ENCODE data around the gene SLC9A3.

The SLC9A3 gene

DNA sequence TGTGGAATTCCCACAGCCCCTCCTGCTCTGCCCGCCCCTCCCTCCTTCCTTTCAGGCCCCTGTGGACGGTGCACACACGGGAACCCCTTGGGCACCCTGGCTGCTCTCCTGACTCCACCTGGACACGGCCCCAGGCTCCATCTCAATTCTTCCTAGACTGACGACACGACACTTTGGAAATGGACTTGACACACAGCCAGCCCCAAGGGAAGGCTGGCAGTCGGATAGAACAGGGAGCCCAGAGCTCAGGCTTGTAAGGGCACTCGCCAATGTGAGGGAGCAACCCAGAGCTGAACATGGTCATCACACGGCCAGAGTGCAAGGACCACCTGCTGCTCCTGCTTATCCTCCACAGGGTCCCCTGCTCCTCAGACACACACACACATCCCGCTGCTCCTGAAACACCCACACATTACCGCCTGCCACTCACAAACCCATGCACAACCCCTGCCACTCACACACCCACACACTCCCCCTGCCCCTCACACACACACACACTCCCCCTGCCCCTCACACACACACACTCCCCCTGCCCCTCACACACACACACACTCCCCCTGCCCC, 8.9 kb downstream of the SLC9A3 start:
- POLR2A ChIA-PET: no interaction called here

GRCh38 chr5:514673-515072, 9.6 kb downstream of the SLC9A3 start:
- no peak for TF ChIP-seq ZNF335 (tag by site-specific recombination; conservative IDR thresholded peaks at IDR 0.05)
- no peak for TF ChIP-seq ZNF624 (tag by site-specific recombination; IDR thresholded peaks at IDR 0.05)
- no peak for TF ChIP-seq ZNF530 (tag by site-specific recombination; IDR thresholded peaks at IDR 0.05; ENCODE audit: low read depth)
- TF ChIP-seq ZNF548 (tag by site-specific recombination; IDR thresholded peaks at IDR 0.05): no peak
- TF ChIP-seq KLF8 (tag by site-specific recombination; IDR thresholded peaks at IDR 0.05): no peak
- TF ChIP-seq, protein P1, sequence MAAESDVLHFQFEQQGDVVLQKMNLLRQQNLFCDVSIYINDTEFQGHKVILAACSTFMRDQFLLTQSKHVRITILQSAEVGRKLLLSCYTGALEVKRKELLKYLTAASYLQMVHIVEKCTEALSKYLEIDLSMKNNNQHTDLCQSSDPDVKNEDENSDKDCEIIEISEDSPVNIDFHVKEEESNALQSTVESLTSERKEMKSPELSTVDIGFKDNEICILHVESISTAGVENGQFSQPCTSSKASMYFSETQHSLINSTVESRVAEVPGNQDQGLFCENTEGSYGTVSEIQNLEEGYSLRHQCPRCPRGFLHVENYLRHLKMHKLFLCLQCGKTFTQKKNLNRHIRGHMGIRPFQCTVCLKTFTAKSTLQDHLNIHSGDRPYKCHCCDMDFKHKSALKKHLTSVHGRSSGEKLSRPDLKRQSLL (tag by site-specific recombination; IDR thresholded peaks at IDR 0.05): no peak
- TF ChIP-seq ZNF426 (tag by site-specific recombination; IDR thresholded peaks at IDR 0.05): no peak
- TF ChIP-seq ZNF350 (tag by site-specific recombination; IDR thresholded peaks at IDR 0.05): no peak
- TF ChIP-seq, protein P2, sequence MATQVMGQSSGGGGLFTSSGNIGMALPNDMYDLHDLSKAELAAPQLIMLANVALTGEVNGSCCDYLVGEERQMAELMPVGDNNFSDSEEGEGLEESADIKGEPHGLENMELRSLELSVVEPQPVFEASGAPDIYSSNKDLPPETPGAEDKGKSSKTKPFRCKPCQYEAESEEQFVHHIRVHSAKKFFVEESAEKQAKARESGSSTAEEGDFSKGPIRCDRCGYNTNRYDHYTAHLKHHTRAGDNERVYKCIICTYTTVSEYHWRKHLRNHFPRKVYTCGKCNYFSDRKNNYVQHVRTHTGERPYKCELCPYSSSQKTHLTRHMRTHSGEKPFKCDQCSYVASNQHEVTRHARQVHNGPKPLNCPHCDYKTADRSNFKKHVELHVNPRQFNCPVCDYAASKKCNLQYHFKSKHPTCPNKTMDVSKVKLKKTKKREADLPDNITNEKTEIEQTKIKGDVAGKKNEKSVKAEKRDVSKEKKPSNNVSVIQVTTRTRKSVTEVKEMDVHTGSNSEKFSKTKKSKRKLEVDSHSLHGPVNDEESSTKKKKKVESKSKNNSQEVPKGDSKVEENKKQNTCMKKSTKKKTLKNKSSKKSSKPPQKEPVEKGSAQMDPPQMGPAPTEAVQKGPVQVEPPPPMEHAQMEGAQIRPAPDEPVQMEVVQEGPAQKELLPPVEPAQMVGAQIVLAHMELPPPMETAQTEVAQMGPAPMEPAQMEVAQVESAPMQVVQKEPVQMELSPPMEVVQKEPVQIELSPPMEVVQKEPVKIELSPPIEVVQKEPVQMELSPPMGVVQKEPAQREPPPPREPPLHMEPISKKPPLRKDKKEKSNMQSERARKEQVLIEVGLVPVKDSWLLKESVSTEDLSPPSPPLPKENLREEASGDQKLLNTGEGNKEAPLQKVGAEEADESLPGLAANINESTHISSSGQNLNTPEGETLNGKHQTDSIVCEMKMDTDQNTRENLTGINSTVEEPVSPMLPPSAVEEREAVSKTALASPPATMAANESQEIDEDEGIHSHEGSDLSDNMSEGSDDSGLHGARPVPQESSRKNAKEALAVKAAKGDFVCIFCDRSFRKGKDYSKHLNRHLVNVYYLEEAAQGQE (tag by site-specific recombination; IDR thresholded peaks at IDR 0.05): no peak
- no peak for TF ChIP-seq ZNF148 (tag by site-specific recombination; IDR thresholded peaks at IDR 0.05; ENCODE audit: borderline replicate concordance)
- TF ChIP-seq, protein P3, sequence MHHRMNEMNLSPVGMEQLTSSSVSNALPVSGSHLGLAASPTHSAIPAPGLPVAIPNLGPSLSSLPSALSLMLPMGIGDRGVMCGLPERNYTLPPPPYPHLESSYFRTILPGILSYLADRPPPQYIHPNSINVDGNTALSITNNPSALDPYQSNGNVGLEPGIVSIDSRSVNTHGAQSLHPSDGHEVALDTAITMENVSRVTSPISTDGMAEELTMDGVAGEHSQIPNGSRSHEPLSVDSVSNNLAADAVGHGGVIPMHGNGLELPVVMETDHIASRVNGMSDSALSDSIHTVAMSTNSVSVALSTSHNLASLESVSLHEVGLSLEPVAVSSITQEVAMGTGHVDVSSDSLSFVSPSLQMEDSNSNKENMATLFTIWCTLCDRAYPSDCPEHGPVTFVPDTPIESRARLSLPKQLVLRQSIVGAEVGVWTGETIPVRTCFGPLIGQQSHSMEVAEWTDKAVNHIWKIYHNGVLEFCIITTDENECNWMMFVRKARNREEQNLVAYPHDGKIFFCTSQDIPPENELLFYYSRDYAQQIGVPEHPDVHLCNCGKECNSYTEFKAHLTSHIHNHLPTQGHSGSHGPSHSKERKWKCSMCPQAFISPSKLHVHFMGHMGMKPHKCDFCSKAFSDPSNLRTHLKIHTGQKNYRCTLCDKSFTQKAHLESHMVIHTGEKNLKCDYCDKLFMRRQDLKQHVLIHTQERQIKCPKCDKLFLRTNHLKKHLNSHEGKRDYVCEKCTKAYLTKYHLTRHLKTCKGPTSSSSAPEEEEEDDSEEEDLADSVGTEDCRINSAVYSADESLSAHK (tag by site-specific recombination; IDR thresholded peaks at IDR 0.05): no peak
- Histone ChIP-seq H3K36me3 (ENCODE audit: control insufficient read depth in 2 of 2, insufficient read depth in 1 of 2, low read length in 2 of 2) (no peaks in the 10 kb centered on the region), H3K9me3 (ENCODE audit: control insufficient read depth, insufficient read depth, low read depth, low read length) (no peaks in the 10 kb centered on the region), H3K4me1 (ENCODE audit: control insufficient read depth, insufficient read depth, low read length) (no peaks in the 10 kb centered on the region), H3K4me3 (ENCODE audit: low read depth, low read length) (no peak overlapping the region), H3K27ac (ENCODE audit: extremely low read depth, low read depth, low read length) (no peak overlapping the region)
- ChIA-PET POLR2A (no interaction called here), CTCF (no interaction called here)

More for the DNA sequence above, 8.9 kb downstream of the SLC9A3 start:
- no peaks in the 10 kb centered on the region for H3K9me3 ChIP-seq (ENCODE audit: control insufficient read depth, insufficient read depth, low read depth, low read length)
- H3K4me1 ChIP-seq (ENCODE audit: control insufficient read depth, insufficient read depth, low read length): no peaks in the 10 kb centered on the region
- CTCF ChIA-PET: interaction anchor here (0.7 kb wide), 1 partner anchor 401 kb away, joined by 3 read pairs; no protein-coding TSS in a partner anchor
- no peak overlapping the region for H3K4me3 ChIP-seq (ENCODE audit: low read depth, low read length)
- H3K36me3 ChIP-seq (ENCODE audit: control insufficient read depth in 2 of 2, insufficient read depth in 1 of 2, low read length in 2 of 2): no peaks in the 10 kb centered on the region
- no peak for TF ChIP-seq KLF1 (tag by site-specific recombination; IDR thresholded peaks at IDR 0.05)
- 0 out of 2 replicates have a peak, but pooled peaks have one; percentile 18 for TF ChIP-seq ZNF600 (tag by site-specific recombination; IDR thresholded peaks at IDR 0.05)
- peak; percentile 82 for TF ChIP-seq ZFHX2 (tag by site-specific recombination; conservative IDR thresholded peaks at IDR 0.05)
- peak; percentile 61 for TF ChIP-seq ZIC2 (tag by site-specific recombination; IDR thresholded peaks at IDR 0.05)
- TF ChIP-seq EGR2 (tag by site-specific recombination; IDR thresholded peaks at IDR 0.05; ENCODE audit: low read depth): peak; percentile 62; the same call in 1 of the 2 replicates
- no peak for TF ChIP-seq ZNF148 (tag by site-specific recombination; IDR thresholded peaks at IDR 0.05; ENCODE audit: borderline replicate concordance)
- no peak overlapping the region for H3K27ac ChIP-seq (ENCODE audit: extremely low read depth, low read depth, low read length)
